Activated CD8-positive, alpha-beta T cell treated with anti-CD3 and anti-CD28 coated beads, Interleukin-2, amount 10 ng/mL, durations not matched to agents 7 days and 5 days (primary cell): ENCODE measurements around the gene C7orf57. TPM values are rescaled to one million over a fixed set of nuclear protein-coding genes. Genes with fewer than 3 reads are reported as not detected.

Source experiments
- ATAC-seq: fragments of 150-1000 bp; cut with Tn5 transposase; one replicate; pipeline ENCODE4 v1.10.0; 2021; ENCODE audit warnings: moderate library complexity
- CTCF ChIA-PET: fragments of 350-600 bp; sonication (Branson Sonifier 250); formaldehyde crosslinking; loops from one replicate; lab custom pipeline; 2021; ENCODE audit warnings: antibody characterized with exemption; lab: Charles Lee
- POLR2A ChIA-PET: fragments of 350-600 bp; sonication (Branson Sonifier 250); formaldehyde crosslinking; loops from one replicate; lab custom pipeline; 2021; ENCODE audit warnings: antibody characterized with exemption; lab: Charles Lee
- DNase-seq: peaks from one replicate; pipeline ENCODE4 v3.0.0-alpha.2; 2020
- H3K27ac Mint-ChIP-seq: one replicate; pipeline ENCODE4 v1.8.0; 2021; ENCODE audit warnings: mild to moderate bottlenecking, mixed read lengths
- H3K27me3 Mint-ChIP-seq: one replicate; pipeline ENCODE4 v1.8.0; 2021; ENCODE audit warnings: low read depth, mixed read lengths
- H3K36me3 Mint-ChIP-seq: one replicate; pipeline ENCODE4 v1.8.0; 2021; ENCODE audit warnings: low read depth, mixed read lengths
- H3K4me1 Mint-ChIP-seq: one replicate; pipeline ENCODE4 v1.8.0; 2021; ENCODE audit warnings: low read depth, mixed read lengths
- H3K4me3 Mint-ChIP-seq: one replicate; pipeline ENCODE4 v1.8.0; 2021; ENCODE audit warnings: mild to moderate bottlenecking, mixed read lengths
- H3K9me3 Mint-ChIP-seq: one replicate; pipeline ENCODE4 v1.8.0; 2022; ENCODE audit warnings: mixed read lengths; ENCODE audit not compliant: insufficient read depth
- total RNA-seq, 2 experiments: library from RNA; stranded (reverse); gene quantifications; one replicate each; pipeline ENCODE4 v1.2.3, GENCODE V29; 2021

The C7orf57 gene
- total RNA-seq, 2 experiments from 2014 or later, result 0.10 TPM; not detected in 1

DNA sequence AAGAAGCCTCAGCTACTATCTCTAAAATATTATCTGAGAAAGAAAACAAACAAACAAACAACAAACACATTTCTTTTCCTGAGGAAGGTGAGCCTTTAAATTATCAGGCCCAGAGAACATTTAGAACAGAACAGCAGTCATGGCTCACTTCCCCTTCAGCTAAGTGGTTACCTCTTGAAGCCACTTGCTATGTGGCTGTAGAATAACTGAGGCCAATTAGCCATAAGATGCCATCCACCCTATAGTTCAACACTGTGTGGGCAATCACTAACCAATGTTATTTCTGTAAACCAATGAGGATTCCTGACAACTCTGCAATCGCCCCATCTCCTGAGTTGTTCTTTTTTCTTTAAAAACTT is 50.1 kb downstream of the C7orf57 start:
- H3K27me3 Mint-ChIP-seq, result no peaks in the 10 kb centered on the region
- H3K4me1 Mint-ChIP-seq, result peaks cover 64% of the 10 kb centered on the region
- ATAC-seq (no peak), DNase-seq (no peak)
- no peaks in the 10 kb centered on the region for H3K9me3 Mint-ChIP-seq
- POLR2A ChIA-PET, result interaction anchor here (1.0 to 2.4 kb wide), 3 partner anchors 9 to 94 kb away, joined by 6 to 9 read pairs (median 6); no protein-coding TSS in a partner anchor
- peak overlapping the region; percentile 82 for H3K27ac Mint-ChIP-seq
- CTCF ChIA-PET, result interaction anchor here (0.9 to 6.7 kb wide), 9 partner anchors 10 to 140 kb away, joined by 3 to 39 read pairs (median 7); no protein-coding TSS in a partner anchor
- H3K36me3 Mint-ChIP-seq, result peaks cover 14% of the 10 kb centered on the region
- peak overlapping the region; percentile 55 for H3K4me3 Mint-ChIP-seq

DNA sequence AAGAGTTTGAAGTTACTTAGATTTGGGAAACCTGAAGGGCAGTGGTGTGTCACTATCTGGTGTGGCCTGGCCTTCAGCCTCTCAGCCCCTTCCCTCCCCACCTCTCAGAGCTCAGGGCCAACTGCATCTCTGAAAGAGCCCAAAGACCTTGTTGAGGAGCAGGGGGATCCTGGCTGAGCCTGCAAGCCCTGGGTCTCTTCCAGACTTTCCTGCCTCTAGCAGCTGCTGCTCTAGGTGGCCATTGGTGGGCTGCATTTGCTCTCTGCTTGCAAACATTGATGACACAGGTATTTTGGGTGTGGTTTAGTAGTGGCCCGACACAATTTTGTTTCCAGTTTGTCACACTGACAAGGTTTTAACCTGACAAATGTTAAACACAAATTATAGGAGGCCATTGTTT is 50.6 kb downstream of the C7orf57 start:
- H3K9me3 Mint-ChIP-seq, result no peaks in the 10 kb centered on the region
- peaks cover 19% of the 10 kb centered on the region for H3K36me3 Mint-ChIP-seq
- DNase-seq (no peak), ATAC-seq (no peak)
- peak overlapping the region; percentile 82 for H3K27ac Mint-ChIP-seq
- H3K4me1 Mint-ChIP-seq, result peaks cover 69% of the 10 kb centered on the region
- H3K27me3 Mint-ChIP-seq, result no peaks in the 10 kb centered on the region
- ChIA-PET POLR2A (interaction anchor here (1.1 to 2.4 kb wide), 3 partner anchors 8 to 94 kb away, joined by 3 to 9 read pairs (median 6); no protein-coding TSS in a partner anchor), CTCF (interaction anchor here (1.2 to 6.7 kb wide), 6 partner anchors 9 to 141 kb away, joined by 3 to 39 read pairs (median 7); no protein-coding TSS in a partner anchor)
- no peak overlapping the region for H3K4me3 Mint-ChIP-seq

DNA sequence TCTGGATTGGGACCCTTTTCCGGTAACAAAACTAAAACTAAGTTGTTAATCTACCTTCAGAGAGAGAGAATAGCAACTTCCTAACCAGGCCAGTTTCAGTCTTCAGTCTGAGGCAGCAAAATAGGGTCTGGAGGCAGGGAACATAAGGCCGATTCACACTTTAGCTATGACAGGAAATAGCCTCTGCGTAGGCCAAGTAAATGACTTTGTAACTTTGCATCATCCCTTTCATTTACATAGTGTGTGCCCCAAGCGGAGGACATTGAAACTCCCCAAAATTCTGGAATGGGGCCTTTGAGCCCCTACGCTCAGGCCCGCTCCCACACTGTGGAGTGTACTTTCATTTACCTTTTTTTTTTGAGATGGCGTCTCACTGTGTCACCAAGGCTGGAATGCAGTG is 52.0 kb downstream of the C7orf57 start:
- Mint-ChIP-seq H3K36me3 (peaks cover 33% of the 10 kb centered on the region), H3K27ac (peak overlapping the region; percentile 82), H3K4me1 (peaks cover 79% of the 10 kb centered on the region), H3K27me3 (no peaks in the 10 kb centered on the region), H3K9me3 (no peaks in the 10 kb centered on the region), H3K4me3 (peak overlapping the region; percentile 65)
- ChIA-PET POLR2A (interaction anchor here (1.1 to 1.2 kb wide), 2 partner anchors 21 to 50 kb away, joined by 3 to 4 read pairs; no protein-coding TSS in a partner anchor), CTCF (interaction anchor here (1.0 to 6.7 kb wide), 5 partner anchors 23 to 142 kb away, joined by 3 to 39 read pairs (median 7); no protein-coding TSS in a partner anchor)
- DNase-seq (no peak), ATAC-seq (no peak)

DNA sequence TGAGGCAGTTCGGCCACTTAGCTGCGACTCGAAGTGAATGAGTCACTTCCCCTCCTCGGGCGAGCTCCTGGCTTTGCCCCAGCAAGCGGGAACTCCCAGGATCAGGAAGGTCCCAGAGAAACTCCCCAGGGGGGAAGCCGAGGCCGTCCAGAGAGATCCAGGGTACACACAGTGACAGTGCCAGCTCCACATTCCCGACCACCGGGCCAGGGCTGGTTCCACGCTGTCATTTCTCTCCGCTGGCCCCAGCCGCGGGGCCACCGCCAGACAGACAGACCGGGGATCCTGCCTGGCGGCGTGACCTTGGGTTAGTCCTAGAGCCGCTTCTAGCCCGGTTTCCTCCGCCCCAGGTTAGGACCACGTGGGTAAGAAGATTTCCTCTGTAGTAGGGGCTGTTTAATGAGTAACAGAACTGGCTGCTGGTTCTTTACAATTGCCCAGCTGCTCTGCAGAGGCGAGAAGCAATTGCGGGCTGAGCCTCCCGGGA is 53.3 kb downstream of the C7orf57 start:
- H3K4me3 Mint-ChIP-seq, result peak overlapping the region; percentile 86
- ATAC-seq (peak; percentile 73), DNase-seq (no peak)
- H3K27ac Mint-ChIP-seq, result peak overlapping the region; percentile 90
- H3K4me1 Mint-ChIP-seq, result peaks cover 78% of the 10 kb centered on the region
- ChIA-PET CTCF (interaction anchor here (0.7 to 6.7 kb wide), 5 partner anchors 9 to 106 kb away, joined by 3 to 39 read pairs (median 3); no protein-coding TSS in a partner anchor), POLR2A (interaction anchor here (1.0 to 2.0 kb wide), 9 partner anchors 9 to 110 kb away, joined by 3 to 12 read pairs (median 3); no protein-coding TSS in a partner anchor)
- no peaks in the 10 kb centered on the region for H3K9me3 Mint-ChIP-seq
- H3K27me3 Mint-ChIP-seq, result no peaks in the 10 kb centered on the region
- peaks cover 41% of the 10 kb centered on the region for H3K36me3 Mint-ChIP-seq

DNA sequence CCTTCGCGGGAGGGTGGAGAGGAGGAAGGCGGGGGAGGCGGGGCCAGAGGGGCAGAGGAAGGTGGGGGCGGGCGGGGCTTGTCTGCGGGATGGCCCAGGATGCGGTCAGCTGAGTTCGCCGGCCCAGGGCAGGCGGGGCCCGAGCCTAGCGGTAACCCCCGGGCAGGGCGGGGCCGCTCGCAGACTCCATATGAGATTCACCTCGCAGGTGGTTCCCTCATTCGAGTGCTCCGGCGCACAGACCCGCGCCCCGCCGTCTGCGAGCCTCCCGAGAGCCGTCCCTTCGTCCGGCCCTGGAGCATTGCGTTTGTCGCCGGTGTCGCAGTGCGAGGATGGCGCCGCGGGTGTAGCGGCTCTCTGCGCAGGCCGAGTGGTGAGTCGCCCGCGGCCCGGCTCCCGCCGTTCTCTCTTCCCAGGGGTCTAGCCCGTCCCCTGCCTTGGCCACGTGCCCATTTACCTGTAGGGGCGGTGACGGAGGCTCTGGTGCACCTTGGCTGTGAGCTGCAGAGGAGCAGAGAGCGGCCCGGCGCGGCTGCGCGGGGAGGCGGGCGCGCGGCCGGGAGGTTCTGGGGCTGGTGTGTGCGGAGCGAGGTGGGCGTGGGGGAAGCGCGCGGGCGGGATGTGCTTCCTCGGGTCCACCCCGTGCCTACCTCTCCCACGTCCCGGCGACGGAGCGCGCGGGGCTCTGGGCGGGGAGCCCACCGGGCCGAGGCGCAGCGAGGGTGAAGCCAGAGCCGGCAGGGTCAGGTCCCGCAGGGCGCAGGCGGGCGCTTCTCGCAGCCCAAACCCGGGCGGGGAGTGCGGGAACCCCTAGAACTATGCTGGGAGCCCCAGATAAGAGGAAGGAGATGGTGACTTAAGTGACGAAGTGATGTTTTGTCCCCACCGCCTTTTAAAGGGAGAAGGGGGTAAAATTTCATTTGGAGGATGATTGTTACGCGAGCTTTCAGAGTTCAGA is 54.0 kb downstream of the C7orf57 start, which contains the start of gene UPP1:
UPP1 (plus strand) TSS at position 220 of the 958 bp plus-strand sequence. CDS start 5,519 bp downstream, outside the sequence.
- Mint-ChIP-seq H3K27ac (peak within 1 kb of the TSS; percentile 90), H3K4me1 (peaks cover 77% of the 10 kb centered on the region), H3K4me3 (peak within 1 kb of the TSS; percentile 86), H3K36me3 (peaks cover 47% of the 10 kb centered on the region), H3K9me3 (no peaks in the 10 kb centered on the region), H3K27me3 (no peaks in the 10 kb centered on the region)
- POLR2A ChIA-PET, result interaction anchor here (0.7 to 2.0 kb wide), 10 partner anchors 9 to 111 kb away, joined by 3 to 12 read pairs (median 3); no protein-coding TSS in a partner anchor
- CTCF ChIA-PET, result interaction anchor here (0.7 to 6.7 kb wide), 4 partner anchors 9 to 106 kb away, joined by 3 to 39 read pairs (median 4); no protein-coding TSS in a partner anchor
- DNase-seq (peak; percentile 96), ATAC-seq (peak; percentile 79)

DNA sequence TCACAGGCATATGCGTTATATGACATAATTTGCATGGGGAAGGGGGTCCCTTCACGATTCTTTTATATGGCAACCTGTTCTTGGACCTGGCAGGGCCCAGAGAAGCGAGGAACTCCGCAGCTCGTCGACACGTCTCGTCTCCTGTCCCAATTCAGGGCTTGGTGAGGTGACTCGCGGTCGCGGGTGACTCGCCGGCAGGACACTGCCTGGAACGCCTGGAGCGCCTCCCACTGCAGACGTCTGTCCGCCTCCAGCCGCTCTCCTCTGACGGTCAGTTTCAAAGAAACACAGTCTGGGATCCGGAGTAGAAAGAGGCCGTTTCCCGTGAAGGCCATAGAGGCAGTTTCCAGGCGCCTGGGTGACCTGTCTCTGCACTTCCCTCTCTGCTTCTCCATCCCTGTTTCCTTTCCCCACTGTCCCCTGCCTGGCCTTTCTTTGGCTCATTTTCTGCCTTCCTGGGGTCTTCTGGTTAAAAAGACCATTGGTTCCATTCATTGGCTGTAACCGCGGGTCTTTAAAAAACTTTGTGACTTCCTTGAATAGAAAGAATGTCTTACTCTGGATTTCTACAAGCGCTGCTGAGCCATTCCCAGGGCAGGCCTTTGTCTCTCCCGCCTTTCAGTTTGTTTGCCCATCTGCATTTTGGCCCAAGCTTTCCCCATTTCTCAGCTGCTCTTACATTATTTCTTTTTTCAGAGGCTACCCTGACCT is 54.9 kb downstream of the C7orf57 start:
- POLR2A ChIA-PET, result interaction anchor here (0.7 to 2.0 kb wide), 2 partner anchors 12 to 112 kb away, joined by 3 to 5 read pairs; no protein-coding TSS in a partner anchor

DNA sequence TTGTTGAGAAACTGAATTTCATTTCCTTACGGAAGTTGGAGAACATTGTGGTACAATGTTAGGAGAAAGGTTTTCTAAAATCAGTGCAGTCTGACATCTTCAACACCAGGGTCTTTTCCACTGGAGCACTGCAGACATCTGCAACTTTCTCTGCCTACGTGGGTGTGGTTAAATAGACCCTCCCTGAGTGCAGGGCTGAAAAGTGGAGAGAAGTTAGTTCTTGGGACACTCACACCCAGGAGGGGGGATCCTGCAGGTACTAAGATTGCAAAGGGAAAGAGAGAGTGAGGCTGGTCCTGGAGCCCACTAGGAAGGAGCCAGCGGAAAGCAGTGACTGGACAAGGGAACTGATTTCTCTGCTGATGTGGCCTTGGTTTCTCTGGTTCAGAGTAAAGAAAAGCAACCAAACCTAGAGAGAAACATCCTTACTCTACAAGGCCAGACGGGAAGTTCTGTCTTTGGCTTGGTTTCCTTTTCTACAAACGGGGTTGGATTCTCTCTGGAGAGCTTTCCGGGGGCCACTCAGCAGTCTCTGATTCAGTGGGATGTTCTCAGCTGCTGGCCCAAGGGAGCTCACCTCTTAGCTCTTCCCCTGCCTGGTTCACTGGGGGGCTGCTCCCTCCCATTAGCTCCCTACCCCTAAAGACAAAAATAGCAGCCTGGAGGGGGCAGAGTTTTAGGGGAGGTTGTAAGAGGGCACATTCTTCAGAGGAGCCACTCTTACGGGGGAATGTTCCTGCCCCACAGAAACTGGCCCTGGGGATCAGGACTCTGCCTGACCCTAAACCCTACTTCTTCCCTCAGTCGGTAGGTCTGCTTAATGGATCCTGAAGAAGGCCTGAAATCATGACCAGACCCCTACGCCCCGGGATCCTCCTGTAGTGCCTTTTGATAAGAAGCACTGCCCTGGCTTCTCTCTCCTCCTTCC is 56.4 kb downstream of the C7orf57 start:
- no peaks in the 10 kb centered on the region for H3K27me3 Mint-ChIP-seq
- POLR2A ChIA-PET, result no interaction called here
- peaks cover 65% of the 10 kb centered on the region for H3K36me3 Mint-ChIP-seq
- no peaks in the 10 kb centered on the region for H3K9me3 Mint-ChIP-seq
- peak overlapping the region; percentile 61 for H3K27ac Mint-ChIP-seq
- peaks cover 76% of the 10 kb centered on the region for H3K4me1 Mint-ChIP-seq
- DNase-seq (no peak), ATAC-seq (no peak)
- peak overlapping the region; percentile 86 for H3K4me3 Mint-ChIP-seq
- CTCF ChIA-PET, result interaction anchor here (0.7 to 2.4 kb wide), 4 partner anchors 11 to 104 kb away, joined by 4 to 14 read pairs (median 4); no protein-coding TSS in a partner anchor

More for the DNA sequence above, 54.9 kb downstream of the C7orf57 start:
- Mint-ChIP-seq H3K27me3 (no peaks in the 10 kb centered on the region), H3K4me3 (peak overlapping the region; percentile 86), H3K9me3 (no peaks in the 10 kb centered on the region), H3K36me3 (peaks cover 53% of the 10 kb centered on the region), H3K27ac (peak overlapping the region; percentile 90), H3K4me1 (peaks cover 77% of the 10 kb centered on the region)
- CTCF ChIA-PET, result interaction anchor here (2.2 to 6.7 kb wide), 2 partner anchors 20 to 98 kb away, joined by 5 to 39 read pairs; no protein-coding TSS in a partner anchor
- DNase-seq, result peak; percentile 20
- no peak for ATAC-seq

DNA sequence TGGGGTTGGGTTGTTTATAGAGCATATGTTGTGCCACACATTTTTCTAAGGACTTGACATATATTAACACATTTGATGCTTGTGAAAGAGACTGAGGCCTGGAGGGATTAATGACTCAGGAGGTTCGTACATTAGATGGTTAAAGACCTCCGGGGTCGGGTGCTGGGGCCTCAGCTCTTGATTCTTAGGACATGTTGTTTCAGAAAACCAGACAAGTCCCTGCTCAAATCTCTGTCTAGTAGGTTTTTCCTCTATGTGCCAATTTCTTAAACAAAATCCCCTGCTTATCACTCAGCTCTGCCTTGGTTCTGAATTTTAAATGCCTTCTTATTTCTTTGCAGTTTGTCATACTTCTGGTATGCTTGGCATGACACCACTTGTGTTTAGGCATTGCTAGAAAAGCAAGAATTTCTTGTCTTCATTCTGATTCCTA is 59.5 kb downstream of the C7orf57 start:
- no peak overlapping the region for H3K4me3 Mint-ChIP-seq
- DNase-seq, result no peak
- H3K36me3 Mint-ChIP-seq, result peaks cover 93% of the 10 kb centered on the region
- no peak for ATAC-seq
- peak overlapping the region; percentile 70 for H3K27ac Mint-ChIP-seq
- no peaks in the 10 kb centered on the region for H3K9me3 Mint-ChIP-seq
- ChIA-PET CTCF (interaction anchor here (1.5 to 4.0 kb wide), 3 partner anchors 10 to 106 kb away, joined by 4 to 17 read pairs (median 10); no protein-coding TSS in a partner anchor), POLR2A (interaction anchor here (0.8 to 1.5 kb wide), 2 partner anchors 10 to 103 kb away, joined by 3 to 6 read pairs; no protein-coding TSS in a partner anchor)
- H3K4me1 Mint-ChIP-seq, result peaks cover 88% of the 10 kb centered on the region
- no peaks in the 10 kb centered on the region for H3K27me3 Mint-ChIP-seq

DNA sequence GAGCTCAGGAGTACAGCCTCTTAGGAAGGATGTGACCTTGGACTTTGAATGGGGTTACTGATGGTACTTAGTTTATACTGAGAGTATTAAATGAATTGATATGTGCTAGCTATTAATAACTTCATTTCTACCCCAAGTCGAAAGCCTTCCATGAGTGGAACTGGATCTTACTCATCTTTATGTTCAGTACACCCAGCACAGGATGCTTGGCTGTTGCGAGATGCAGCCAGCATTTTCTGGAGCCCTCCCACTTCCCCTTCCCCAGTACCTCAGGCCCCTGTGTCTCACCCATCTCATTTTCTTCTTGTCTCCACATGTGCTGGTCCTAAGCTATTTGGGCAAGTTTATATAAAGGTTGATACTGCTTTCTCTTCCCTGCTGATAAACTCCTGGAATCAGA is 60.9 kb downstream of the C7orf57 start:
- CTCF ChIA-PET, result interaction anchor here (0.8 to 4.0 kb wide), 7 partner anchors 12 to 151 kb away, joined by 3 to 17 read pairs (median 4); no protein-coding TSS in a partner anchor
- POLR2A ChIA-PET, result interaction anchor here (0.6 to 1.3 kb wide), 3 partner anchors 31 to 118 kb away, joined by 3 to 5 read pairs (median 3); no protein-coding TSS in a partner anchor
- peak; percentile 45 for DNase-seq
- Mint-ChIP-seq H3K27me3 (no peaks in the 10 kb centered on the region), H3K27ac (peak overlapping the region; percentile 90), H3K4me3 (peak overlapping the region; percentile 38), H3K4me1 (peaks cover 77% of the 10 kb centered on the region), H3K36me3 (peaks cover 80% of the 10 kb centered on the region), H3K9me3 (no peaks in the 10 kb centered on the region)
- peak; percentile 41 for ATAC-seq
